Measurements from ENCODE around the gene FAM78A. TPM values are rescaled to one million over a fixed set of nuclear protein-coding genes. Genes with fewer than 3 reads are reported as not detected.

The FAM78A gene
- total RNA-seq, 1 donor from 2014 or later = 52.8 TPM

Other genes with a start within 250 kb of the FAM78A start
- gene AIF1L, start 180.0 kb downstream of the FAM78A start, total RNA-seq = 0.34 and 0.51 TPM in 2 replicates
- 77.7 and 80.7 TPM in 2 replicates for gene NUP214, start 150.9 kb downstream of the FAM78A start, total RNA-seq
- gene PLPP7, start 13.2 kb upstream of the FAM78A start, total RNA-seq = 0.10 TPM in 1 of 2 replicates, not detected in the other
- 103 and 108 TPM in 2 replicates for gene PRRC2B, start 117.6 kb upstream of the FAM78A start, total RNA-seq
- 39.1 and 39.3 TPM in 2 replicates for gene POMT1, start 226.4 kb upstream of the FAM78A start, total RNA-seq

All from activated T-helper 1 cell treated with anti-CD3 and anti-CD28 coated beads, Interleukin-12 subunit alpha, Interleukin-12 subunit beta, Interleukin-2, Interleukin-4 antibody, amounts not matched to agents 30 ng/mL and 10 ng/mL and 1 ng/mL, durations not matched to agents 14 hours and 24 hours and 36 hours (primary cell).